NCI-H345 treated with DMSO at 0.1 percent for 48 hours (cell line): ENCODE measurements around the gene NEMF.
A peak's percentile ranks its signal among the peaks of the same experiment; 100 is the strongest.
"Not testable (repeated sequence)": the region's sequence is repeated elsewhere in the genome, so short reads cannot be mapped to it uniquely, and the experiment has no call there.

Source experiments
- DNase-seq: peaks from one replicate; lab custom pipeline; 2025; ENCODE audit not compliant: unreplicated experiment; lab: John Stamatoyannopoulos, UW

Gene NEMF

GRCh38 chr14:49876563-49877127 lies 24.1 kb upstream of the NEMF start:
- no peak for DNase-seq

DNA sequence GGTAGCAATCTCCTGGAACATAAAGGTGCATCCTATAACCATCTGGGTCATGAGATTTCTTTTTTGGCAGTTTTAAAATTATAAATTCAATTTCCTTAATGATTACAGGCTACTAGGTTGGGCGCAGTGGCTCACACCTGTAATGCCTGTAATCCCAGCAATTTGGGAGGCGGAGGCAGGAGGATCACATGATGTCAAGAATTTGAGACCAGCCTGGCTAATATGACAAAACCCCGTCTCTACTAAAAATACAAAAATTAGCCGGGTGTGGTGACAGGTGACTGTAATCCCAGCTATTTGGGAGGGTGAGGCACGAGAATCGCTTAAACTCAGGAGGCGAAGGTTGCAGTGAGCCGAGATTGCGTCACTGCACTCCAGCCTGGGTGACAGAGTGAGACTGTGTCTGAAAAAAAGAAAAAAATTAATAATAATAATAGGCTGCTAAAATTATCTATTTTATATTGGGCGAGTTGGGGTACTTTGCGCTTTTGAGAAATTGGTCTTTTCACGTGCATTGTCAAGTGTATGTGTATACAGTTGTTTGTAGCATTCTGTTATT lies 23.1 kb upstream of the NEMF start:
- DNase-seq, result no peak

GRCh38 chr14:49873548-49873947 lies 21.0 kb upstream of the NEMF start:
- not testable (repeated sequence) for DNase-seq

DNA sequence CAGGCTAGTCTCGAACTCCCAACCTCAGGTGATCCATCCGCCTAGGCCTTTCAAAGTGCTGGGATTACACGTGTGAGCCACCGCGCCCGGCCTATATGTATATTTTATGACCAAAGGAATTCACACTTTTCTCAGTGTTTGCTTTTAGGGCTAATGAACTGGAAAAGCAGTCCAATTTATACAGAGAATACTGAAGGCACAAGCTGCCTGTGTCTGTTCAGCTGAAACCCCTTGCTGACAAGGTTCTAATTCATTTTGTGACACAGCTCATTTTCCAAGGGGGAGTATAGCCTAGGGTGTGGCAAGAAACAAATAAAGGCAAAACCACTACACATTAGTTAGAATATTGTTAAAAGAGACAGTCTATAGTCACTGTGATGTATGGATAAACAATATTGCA lies 18.3 kb upstream of the NEMF start:
- DNase-seq, result no peak

- DNase-seq, result no peak
Observed at GRCh38 chr14:49868720-49869114, 16.1 kb upstream of the NEMF start.

- peak; percentile 83 for DNase-seq
Observed at GRCh38 chr14:49867831-49868719, 15.5 kb upstream of the NEMF start.

DNA sequence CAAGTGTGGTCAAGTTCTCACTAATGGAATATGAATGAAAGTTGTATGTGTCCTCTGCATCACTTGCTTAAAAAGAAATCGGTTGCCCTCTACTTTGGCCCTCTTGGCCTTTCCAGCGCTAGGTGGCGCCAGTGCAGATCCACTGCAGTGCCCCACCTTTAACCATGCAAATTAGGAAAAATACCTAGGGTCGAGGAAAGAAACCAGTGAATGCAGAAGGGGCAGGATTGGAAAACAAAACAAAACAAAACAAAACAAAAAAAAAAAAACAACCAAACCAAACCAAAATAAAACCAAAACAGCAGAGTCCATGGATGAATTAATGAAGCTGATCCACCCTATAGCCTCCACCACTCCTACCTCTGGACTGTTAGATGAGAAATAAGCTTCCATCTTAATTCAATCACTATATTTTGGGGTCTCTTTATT lies 12.9 kb upstream of the NEMF start:
- peak; percentile 35 for DNase-seq

DNA sequence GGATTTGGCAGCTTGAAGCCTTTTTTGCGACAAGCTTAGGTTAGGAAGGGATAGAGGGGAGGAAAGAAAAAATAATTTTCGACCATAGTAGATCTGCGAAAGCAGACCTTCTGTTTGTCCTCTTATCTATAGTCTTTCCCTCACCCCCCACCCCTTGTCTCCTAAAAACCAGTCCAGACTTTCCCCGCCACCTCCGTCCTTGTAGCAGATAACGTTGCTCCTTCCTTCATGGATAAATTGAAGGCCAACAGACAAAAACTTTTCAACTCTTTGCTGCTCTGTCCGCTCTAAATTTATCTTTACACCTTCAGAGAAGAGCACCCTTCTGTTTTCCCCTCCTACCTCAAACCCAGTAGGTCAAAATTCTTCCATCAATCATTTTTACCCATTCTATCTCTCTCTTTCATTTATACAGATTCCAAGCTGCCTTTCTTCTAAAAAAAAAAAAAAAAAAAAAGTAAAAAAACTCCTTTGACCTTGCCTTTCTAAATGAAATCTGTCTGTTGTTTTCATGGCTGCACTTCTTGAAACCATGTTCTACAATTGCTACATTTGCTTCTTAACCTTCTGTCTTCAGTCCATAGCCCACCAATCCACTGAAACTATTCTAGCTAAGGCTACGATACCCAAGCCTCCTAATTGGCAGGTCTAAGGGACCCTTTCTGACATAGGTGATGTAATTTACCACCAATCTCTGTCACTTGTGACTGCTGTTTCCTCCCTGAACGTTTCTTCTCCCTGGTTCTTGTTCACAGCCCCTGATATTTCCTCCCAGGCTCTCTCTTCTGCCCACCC lies 11.1 kb upstream of the NEMF start:
- DNase-seq, result no peak

GRCh38 chr14:49862089-49862673 lies 9.6 kb upstream of the NEMF start:
- peak; percentile 82 for DNase-seq

GRCh38 chr14:49861699-49862088 lies 9.1 kb upstream of the NEMF start:
- no peak for DNase-seq

DNA sequence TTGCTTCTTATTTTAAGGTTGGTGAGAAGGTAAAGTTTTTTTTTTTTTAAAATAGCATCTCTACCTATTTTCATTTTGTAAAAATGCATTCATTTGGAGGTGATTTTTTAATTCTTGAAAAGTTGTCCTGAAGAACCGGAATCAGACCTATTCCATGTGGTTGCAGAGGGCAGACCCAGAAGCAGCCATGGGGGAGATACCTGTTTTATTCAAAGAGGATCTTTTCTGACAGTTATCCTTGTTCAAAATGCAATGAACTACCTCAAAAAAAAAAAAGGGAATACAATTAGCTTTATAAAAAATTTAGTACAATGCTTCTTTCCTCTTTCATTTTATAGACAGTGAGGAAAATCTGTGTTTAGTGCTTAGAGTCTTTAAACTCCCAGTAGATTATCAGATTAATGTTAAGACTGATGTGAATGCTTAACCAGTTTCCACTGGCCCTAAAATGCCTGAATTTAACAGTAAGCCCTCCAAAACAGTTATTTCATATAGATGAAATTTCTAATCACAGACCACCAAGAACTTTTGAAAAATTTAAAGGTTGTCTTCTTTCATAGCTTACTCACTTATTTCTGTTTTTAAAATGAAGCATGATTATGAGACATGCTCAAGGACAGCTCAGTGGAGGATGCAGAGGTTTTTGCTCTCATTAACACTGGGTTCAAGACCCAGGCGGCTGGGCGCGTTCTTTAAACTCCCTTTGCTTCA lies 8.6 kb upstream of the NEMF start:
- DNase-seq, result no peak

DNA sequence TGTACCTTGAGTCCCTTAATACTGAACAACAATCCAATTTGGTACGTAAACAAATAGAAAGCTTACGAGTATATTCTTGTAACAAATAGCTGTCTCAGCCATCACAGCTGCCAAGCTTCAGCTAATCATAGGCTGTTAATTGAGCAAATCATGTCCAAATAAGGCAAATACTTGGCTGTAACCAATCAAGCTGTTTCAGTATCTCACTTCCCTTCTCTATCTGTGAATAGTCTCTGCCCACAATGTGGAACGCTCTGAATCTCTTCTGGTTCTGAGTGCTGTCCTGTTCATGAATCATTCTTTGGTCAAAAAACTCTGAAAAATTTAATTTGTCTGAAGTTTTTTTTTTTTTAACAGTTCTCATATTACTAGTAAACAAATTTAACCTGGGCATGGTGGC lies 5.8 kb upstream of the NEMF start:
- no peak for DNase-seq

DNA sequence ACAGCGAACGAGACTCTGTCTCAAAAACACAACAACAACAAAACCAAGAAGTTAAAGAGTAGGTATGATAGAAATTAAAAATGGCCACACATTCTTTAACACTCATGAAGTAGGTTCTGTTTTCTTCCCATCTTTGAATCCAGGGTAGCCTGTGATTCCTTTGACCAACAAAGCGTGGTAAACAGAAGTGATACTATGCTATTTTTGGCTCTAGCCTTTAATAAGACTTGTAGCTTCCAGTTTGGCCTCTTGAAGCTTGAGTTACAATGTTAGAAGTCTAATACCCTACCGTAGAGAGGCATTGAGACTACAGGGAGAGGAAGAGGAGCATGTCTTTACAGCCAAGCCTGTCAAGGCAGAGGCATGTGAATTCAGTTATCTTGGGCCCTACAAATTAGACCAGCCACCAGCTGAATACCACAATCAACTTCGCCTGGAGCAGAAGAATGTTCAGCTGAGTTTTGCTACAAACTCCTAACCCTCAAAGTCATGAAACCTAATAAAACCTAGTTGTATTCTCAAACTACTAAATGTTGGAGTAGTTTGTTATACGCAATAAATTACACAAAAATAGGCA lies 4.9 kb upstream of the NEMF start:
- no peak for DNase-seq

GRCh38 chr14:49853572-49854375 lies 1.2 kb upstream of the NEMF start:
- peak; percentile 77 for DNase-seq

GRCh38 chr14:49853158-49853477 lies 530 bp upstream of the NEMF start:
- no peak for DNase-seq

DNA sequence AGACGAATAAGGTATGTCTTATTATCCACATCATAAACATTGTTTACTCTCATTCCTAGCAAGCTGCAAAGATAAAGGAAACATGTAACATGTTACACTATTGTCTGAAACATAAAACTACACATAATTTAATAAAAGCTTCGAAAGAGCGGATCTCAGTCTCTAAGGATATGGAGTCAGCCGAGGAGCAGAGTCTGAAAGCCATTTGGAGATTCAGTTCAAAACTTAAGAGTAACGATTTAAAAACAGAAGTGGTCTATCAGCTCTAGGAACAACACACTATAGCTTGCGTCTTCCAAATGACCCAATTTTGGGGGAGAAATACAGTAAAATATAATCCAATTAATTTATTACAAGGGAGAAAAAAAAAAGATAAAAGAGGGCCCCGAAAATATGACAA lies 775 bp downstream of the NEMF start:
- DNase-seq, result no peak

GRCh38 chr14:49849213-49849847 lies 3.3 kb downstream of the NEMF start:
- no peak for DNase-seq

GRCh38 chr14:49828640-49829039 lies 23.9 kb downstream of the NEMF start:
- DNase-seq, result no peak

DNA sequence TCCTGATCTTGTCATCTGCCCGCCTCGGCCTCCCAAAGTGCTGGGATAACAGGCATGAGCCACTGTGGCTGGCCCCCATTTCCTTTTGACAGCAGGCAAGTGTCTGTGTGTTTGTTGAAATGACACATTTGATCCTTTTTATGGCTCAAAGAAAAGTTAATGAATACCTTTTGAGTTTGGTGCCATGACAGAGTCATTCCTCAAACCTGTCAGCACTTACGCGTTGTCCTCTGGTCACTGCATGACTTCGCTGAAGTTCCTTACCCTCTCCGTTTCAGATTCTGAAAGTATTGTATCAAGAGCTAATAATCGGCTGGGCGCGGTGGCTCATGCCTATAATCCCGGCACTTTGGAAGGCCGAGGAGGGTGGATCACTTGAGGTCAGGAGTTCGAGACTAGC lies 32.4 kb downstream of the NEMF start:
- no peak for DNase-seq
